ENCODE measurements around the gene CLEC17A. TPM values are rescaled to one million over a fixed set of nuclear protein-coding genes. Genes with fewer than 3 reads are reported as not detected.
"Not testable (repeated sequence)": the region's sequence is repeated elsewhere in the genome, so short reads cannot be mapped to it uniquely, and the experiment has no call there.

CLEC17A gene
- total and polyA plus RNA-seq, 2 donors (not counting 1 experiment from before 2014, with no cell fraction given) = 121 to 163 TPM

DNA sequence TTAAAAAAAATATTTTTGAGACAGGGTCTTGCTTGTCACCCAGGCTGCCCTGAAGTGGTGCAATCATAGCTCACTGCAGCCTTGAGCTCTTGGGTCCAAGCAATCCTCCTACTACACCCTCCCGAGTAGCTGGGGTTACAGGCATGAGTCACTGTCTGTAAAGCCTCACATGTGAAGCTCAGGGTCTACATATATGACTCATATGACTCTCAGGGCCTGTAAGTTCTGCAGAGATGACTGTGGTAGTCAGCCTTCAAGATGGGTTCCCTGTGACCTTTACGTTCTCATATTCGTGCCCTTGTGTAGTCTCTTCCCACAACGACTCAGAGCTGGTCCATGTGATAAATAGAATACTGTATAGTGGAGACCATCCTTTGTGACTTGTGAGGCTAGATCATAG lies 6.5 kb downstream of the CLEC17A start:
- ATAC-seq (ENCODE audit: low read depth) = peak; percentile 28
- DNase-seq; H3K27me3 ChIP-seq (replicated peaks in 1 of 4; ENCODE audit: control extremely low read depth in 1 of 4, control insufficient read depth in 3 of 4, insufficient read depth in 4 of 4, low read length in 3 of 4); H3K9me3 ChIP-seq (ENCODE audit: control extremely low read depth in 1 of 3, control insufficient read depth in 2 of 3, insufficient read depth in 1 of 3, low read length in 2 of 3); H3K27ac ChIP-seq (ENCODE audit: low read length in 2 of 2); H3K27ac Mint-ChIP-seq; H3K4me3 ChIP-seq (ENCODE audit: control extremely low read depth in 1 of 5, extremely low read depth in 1 of 5, insufficient read depth in 1 of 5, low read depth in 2 of 5, low read length in 4 of 5); H3K9me3 Mint-ChIP-seq (ENCODE audit: insufficient read depth); H3K9ac ChIP-seq (ENCODE audit: low read length); H3K4me2 ChIP-seq (replicated peaks; ENCODE audit: low read depth, low read length, poor library complexity, severe bottlenecking); intact Hi-C loops (cut with micrococcal nuclease); H3K27me3 Mint-ChIP-seq; H3K4me3 Mint-ChIP-seq; POLR2A ChIA-PET; H2AFZ ChIP-seq (ENCODE audit: insufficient read depth, low read depth, low read length, poor library complexity, severe bottlenecking): not testable (repeated sequence)
- Histone ChIP-seq H3K79me2 (ENCODE audit: control insufficient read depth, insufficient read depth, low read length) (peaks cover 82% of the 10 kb centered on the region), H3K4me1 (ENCODE audit: control insufficient read depth in 2 of 2, insufficient read depth in 2 of 2, low read length in 2 of 2) (peaks cover 44 to 71% of the 10 kb centered on the region in 2 donors), H3K36me3 (replicated peaks in 1 of 2; ENCODE audit: control extremely low read depth in 1 of 2, control insufficient read depth in 1 of 2, extremely low read depth in 1 of 2, insufficient read depth in 2 of 2, low read length in 1 of 2) (peaks cover 0 to 45% of the 10 kb centered on the region in 2 experiments), H4K20me1 (ENCODE audit: control insufficient read depth, insufficient read depth, low read length, poor library complexity, severe bottlenecking) (peaks cover 61% of the 10 kb centered on the region)
- WGBS (ENCODE audit: insufficient coverage) = no CpG with 5 or more reads among the region's 4 CpGs
- peaks cover 60% of the 10 kb centered on the region for H3K4me1 Mint-ChIP-seq
- CTCF ChIA-PET = interaction anchor here (2.3 kb wide), 1 partner anchor 16 kb away, joined by 10 read pairs; no protein-coding TSS in a partner anchor

DNA sequence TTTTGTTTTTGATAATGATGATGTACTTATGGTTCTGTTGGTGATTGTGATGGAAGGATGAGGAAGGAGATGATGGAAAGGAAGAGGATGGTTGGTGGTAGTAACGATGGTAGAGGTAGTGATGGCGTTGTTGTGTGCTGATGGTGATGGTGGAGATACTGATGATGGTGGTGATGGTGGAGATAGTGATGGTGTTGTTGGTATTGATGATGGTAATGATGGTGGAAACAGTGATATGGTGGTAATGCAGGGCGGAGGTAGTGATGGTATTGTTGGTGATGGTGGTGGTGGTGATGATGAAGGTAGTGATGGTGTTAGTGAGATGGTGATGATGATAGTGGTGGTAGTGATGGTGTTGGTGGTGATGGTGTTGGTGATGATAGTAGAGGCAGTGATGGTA lies 12.7 kb downstream of the CLEC17A start:
- POLR2A ChIA-PET = no interaction called here
- Histone ChIP-seq H3K9ac (ENCODE audit: low read length) (no peak overlapping the region), H4K20me1 (ENCODE audit: control insufficient read depth, insufficient read depth, low read length, poor library complexity, severe bottlenecking) (peaks cover 70% of the 10 kb centered on the region), H3K4me2 (replicated peaks; ENCODE audit: low read depth, low read length, poor library complexity, severe bottlenecking) (peak overlapping the region; percentile 4), H3K4me1 (ENCODE audit: control insufficient read depth in 2 of 2, insufficient read depth in 2 of 2, low read length in 2 of 2) (peaks cover 40 to 46% of the 10 kb centered on the region in 2 donors), H3K27ac (ENCODE audit: low read length in 2 of 2) (peak overlapping the region in 1 of 2 donors; percentile 42), H3K79me2 (ENCODE audit: control insufficient read depth, insufficient read depth, low read length) (peaks cover 88% of the 10 kb centered on the region), H3K36me3 (replicated peaks in 1 of 2; ENCODE audit: control extremely low read depth in 1 of 2, control insufficient read depth in 1 of 2, extremely low read depth in 1 of 2, insufficient read depth in 2 of 2, low read length in 1 of 2) (peaks cover 2 to 80% of the 10 kb centered on the region in 2 experiments), H3K27me3 (replicated peaks in 1 of 4; ENCODE audit: control extremely low read depth in 1 of 4, control insufficient read depth in 3 of 4, insufficient read depth in 4 of 4, low read length in 3 of 4) (no peaks in the 10 kb centered on the region), H3K4me3 (ENCODE audit: control extremely low read depth in 1 of 5, extremely low read depth in 1 of 5, insufficient read depth in 1 of 5, low read depth in 2 of 5, low read length in 4 of 5) (no peak overlapping the region), H3K9me3 (ENCODE audit: control extremely low read depth in 1 of 3, control insufficient read depth in 2 of 3, insufficient read depth in 1 of 3, low read length in 2 of 3) (peaks cover 0 to 9% (median 0%) of the 10 kb centered on the region in 3 donors), H2AFZ (ENCODE audit: insufficient read depth, low read depth, low read length, poor library complexity, severe bottlenecking) (no peak overlapping the region)
- DNase-seq (no peak), ATAC-seq (ENCODE audit: low read depth) (no peak)
- Mint-ChIP-seq H3K4me3 (peak overlapping the region; percentile 57), H3K4me1 (peaks cover 45% of the 10 kb centered on the region), H3K27ac (peak overlapping the region; percentile 29), H3K9me3 (ENCODE audit: insufficient read depth) (peaks cover 6% of the 10 kb centered on the region), H3K27me3 (no peaks in the 10 kb centered on the region)
- TF ChIP-seq EZH2 (IDR thresholded peaks at IDR 0.05; ENCODE audit: borderline replicate concordance, insufficient read depth, low read depth, low read length, poor library complexity, severe bottlenecking) = no peak
- TF ChIP-seq, protein P1, sequence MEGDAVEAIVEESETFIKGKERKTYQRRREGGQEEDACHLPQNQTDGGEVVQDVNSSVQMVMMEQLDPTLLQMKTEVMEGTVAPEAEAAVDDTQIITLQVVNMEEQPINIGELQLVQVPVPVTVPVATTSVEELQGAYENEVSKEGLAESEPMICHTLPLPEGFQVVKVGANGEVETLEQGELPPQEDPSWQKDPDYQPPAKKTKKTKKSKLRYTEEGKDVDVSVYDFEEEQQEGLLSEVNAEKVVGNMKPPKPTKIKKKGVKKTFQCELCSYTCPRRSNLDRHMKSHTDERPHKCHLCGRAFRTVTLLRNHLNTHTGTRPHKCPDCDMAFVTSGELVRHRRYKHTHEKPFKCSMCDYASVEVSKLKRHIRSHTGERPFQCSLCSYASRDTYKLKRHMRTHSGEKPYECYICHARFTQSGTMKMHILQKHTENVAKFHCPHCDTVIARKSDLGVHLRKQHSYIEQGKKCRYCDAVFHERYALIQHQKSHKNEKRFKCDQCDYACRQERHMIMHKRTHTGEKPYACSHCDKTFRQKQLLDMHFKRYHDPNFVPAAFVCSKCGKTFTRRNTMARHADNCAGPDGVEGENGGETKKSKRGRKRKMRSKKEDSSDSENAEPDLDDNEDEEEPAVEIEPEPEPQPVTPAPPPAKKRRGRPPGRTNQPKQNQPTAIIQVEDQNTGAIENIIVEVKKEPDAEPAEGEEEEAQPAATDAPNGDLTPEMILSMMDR (IDR thresholded peaks at IDR 0.05) = no peak
- 94% methylated on average over 3 of the region's 3 CpGs for WGBS (ENCODE audit: insufficient coverage)
- intact Hi-C loops (cut with micrococcal nuclease) = no loop called here
- CTCF ChIA-PET = interaction anchor here (0.8 to 1.1 kb wide), 2 partner anchors 21 to 88 kb away, joined by 3 read pairs; no protein-coding TSS in a partner anchor

Measured in B cell (primary cell).